ENCODE results near the gene CFAP410. TPM values are rescaled to one million over a fixed set of nuclear protein-coding genes. Genes with fewer than 3 reads are reported as not detected.
A peak's percentile ranks its signal among the peaks of the same experiment; 100 is the strongest.

Gene CFAP410
- total RNA-seq, 1 experiment from 2014 or later, result 19.2 TPM

GRCh38 chr21:44334329-44335030 is 4.7 kb downstream of the CFAP410 start:
- DNase-seq (ENCODE audit: low spot score), result peak; percentile 79
- in situ Hi-C loops (cut with HindIII; ENCODE audit: low sequenced_read_pairs), result no loop called here

GRCh38 chr21:44333509-44334328 is 5.5 kb downstream of the CFAP410 start:
- no peak for DNase-seq (ENCODE audit: low spot score)
- in situ Hi-C loops (cut with HindIII; ENCODE audit: low sequenced_read_pairs), result no loop called here

GRCh38 chr21:44332965-44333364 is 6.2 kb downstream of the CFAP410 start:
- DNase-seq (ENCODE audit: low spot score), result no peak
- in situ Hi-C loops (cut with HindIII; ENCODE audit: low sequenced_read_pairs), result no loop called here

- DNase-seq (ENCODE audit: low spot score), result no peak
- in situ Hi-C loops (cut with HindIII; ENCODE audit: low sequenced_read_pairs), result no loop called here
These were observed 6.8 kb downstream of the CFAP410 start for GRCh38 chr21:44332383-44332782.

- DNase-seq (ENCODE audit: low spot score), result peak; percentile 94
- in situ Hi-C loops (cut with HindIII; ENCODE audit: low sequenced_read_pairs), result no loop called here
These were observed 7.4 kb downstream of the CFAP410 start for GRCh38 chr21:44331650-44332307.

- in situ Hi-C loops (cut with HindIII; ENCODE audit: low sequenced_read_pairs), result no loop called here
These were observed 8.0 kb downstream of the CFAP410 start for GRCh38 chr21:44331209-44331608.

GRCh38 chr21:44330698-44331097 is 8.5 kb downstream of the CFAP410 start:
- in situ Hi-C loops (cut with HindIII; ENCODE audit: low sequenced_read_pairs), result no loop called here
- no peak for DNase-seq (ENCODE audit: low spot score)

More at GRCh38 chr21:44331209-44331608, 8.0 kb downstream of the CFAP410 start:
- peak; percentile 55 for DNase-seq (ENCODE audit: low spot score)

- DNase-seq (ENCODE audit: low spot score), result no peak
- in situ Hi-C loops (cut with HindIII; ENCODE audit: low sequenced_read_pairs), result no loop called here
These were observed 9.1 kb downstream of the CFAP410 start for GRCh38 chr21:44329971-44330681.

- no peak for DNase-seq (ENCODE audit: low spot score)
- in situ Hi-C loops (cut with HindIII; ENCODE audit: low sequenced_read_pairs), result no loop called here
These were observed 9.9 kb downstream of the CFAP410 start for GRCh38 chr21:44329086-44329889.

GRCh38 chr21:44328242-44328895 is 10.8 kb downstream of the CFAP410 start:
- in situ Hi-C loops (cut with HindIII; ENCODE audit: low sequenced_read_pairs), result no loop called here
- no peak for DNase-seq (ENCODE audit: low spot score)

- in situ Hi-C loops (cut with HindIII; ENCODE audit: low sequenced_read_pairs), result no loop called here
- DNase-seq (ENCODE audit: low spot score), result no peak
These were observed 11.6 kb downstream of the CFAP410 start for GRCh38 chr21:44327603-44327974.

GRCh38 chr21:44326716-44327602 is 12.2 kb downstream of the CFAP410 start:
- in situ Hi-C loops (cut with HindIII; ENCODE audit: low sequenced_read_pairs), result no loop called here
- no peak for DNase-seq (ENCODE audit: low spot score)

GRCh38 chr21:44326272-44326647 is 12.9 kb downstream of the CFAP410 start:
- in situ Hi-C loops (cut with HindIII; ENCODE audit: low sequenced_read_pairs), result no loop called here
- no peak for DNase-seq (ENCODE audit: low spot score)

- no peak for DNase-seq (ENCODE audit: low spot score)
- in situ Hi-C loops (cut with HindIII; ENCODE audit: low sequenced_read_pairs), result no loop called here
These were observed 13.6 kb downstream of the CFAP410 start for GRCh38 chr21:44325386-44326271.

- in situ Hi-C loops (cut with HindIII; ENCODE audit: low sequenced_read_pairs), result no loop called here
- DNase-seq (ENCODE audit: low spot score), result no peak
These were observed 14.4 kb downstream of the CFAP410 start for GRCh38 chr21:44324854-44325107.

- DNase-seq (ENCODE audit: low spot score), result no peak
- in situ Hi-C loops (cut with HindIII; ENCODE audit: low sequenced_read_pairs), result no loop called here
These were observed 14.9 kb downstream of the CFAP410 start for GRCh38 chr21:44324106-44324853.

Measured in G401 (cell line).